Chondrocyte (in vitro differentiated cells): ENCODE results near the gene CLDN14. TPM values are rescaled to one million over a fixed set of nuclear protein-coding genes. Genes with fewer than 3 reads are reported as not detected.

Experiments
- DNase-seq: peaks from one replicate; pipeline ENCODE4 v3.0.0; 2021; ENCODE audit warnings: mixed read lengths, low spot score
- H3K27ac Mint-ChIP-seq: one replicate; pipeline ENCODE4 v1.8.0; 2021; ENCODE audit warnings: mild to moderate bottlenecking, moderate library complexity, mixed read lengths; ENCODE audit not compliant: unreplicated experiment
- H3K27me3 Mint-ChIP-seq: 2 replicates; pipeline ENCODE4 v1.8.0; 2021; ENCODE audit warnings: low read depth, mixed read lengths
- H3K36me3 Mint-ChIP-seq: 2 replicates; pipeline ENCODE4 v1.8.0; 2021; ENCODE audit warnings: low read depth, mixed read lengths
- H3K4me1 Mint-ChIP-seq: 2 replicates; pipeline ENCODE4 v1.8.0; 2021; ENCODE audit warnings: low read depth, mild to moderate bottlenecking, mixed read lengths
- H3K4me3 Mint-ChIP-seq: one replicate; pipeline ENCODE4 v1.8.0; 2021; ENCODE audit warnings: mild to moderate bottlenecking, moderate library complexity, mixed read lengths; ENCODE audit not compliant: unreplicated experiment
- H3K9me3 Mint-ChIP-seq: 2 replicates; pipeline ENCODE4 v1.8.0; 2021; ENCODE audit warnings: low read depth, mixed read lengths
- CTCF ChIP-seq: fragments of 200-600 bp; sonication (generic); IDR thresholded peaks from 2 replicates; pipeline ENCODE4 v1.5.0; 2021; ENCODE audit warnings: antibody characterized with exemption, mild to moderate bottlenecking, moderate library complexity
- total RNA-seq: library from RNA; stranded (reverse); gene quantifications from 3 replicates; pipeline ENCODE4 v1.2.1, GENCODE V29; 2021

The CLDN14 gene
- total RNA-seq, 1 donor from 2014 or later = not detected

- no peaks in the 10 kb centered on the region for H3K27me3 Mint-ChIP-seq
- no peak overlapping the region for H3K27ac Mint-ChIP-seq
- H3K36me3 Mint-ChIP-seq = no peaks in the 10 kb centered on the region
- H3K9me3 Mint-ChIP-seq = no peaks in the 10 kb centered on the region
- no peak for DNase-seq
- no peak for TF ChIP-seq CTCF
- H3K4me1 Mint-ChIP-seq = peaks cover 31% of the 10 kb centered on the region
- no peak overlapping the region for H3K4me3 Mint-ChIP-seq
Observed at GRCh38 chr21:36482181-36482580, 2.3 kb upstream of the CLDN14 start.

GRCh38 chr21:36481639-36482038 is 1.7 kb upstream of the CLDN14 start:
- TF ChIP-seq CTCF = no peak
- H3K9me3 Mint-ChIP-seq = no peaks in the 10 kb centered on the region
- DNase-seq = no peak
- no peaks in the 10 kb centered on the region for H3K27me3 Mint-ChIP-seq
- H3K4me3 Mint-ChIP-seq = no peak overlapping the region
- H3K36me3 Mint-ChIP-seq = no peaks in the 10 kb centered on the region
- no peak overlapping the region for H3K27ac Mint-ChIP-seq
- H3K4me1 Mint-ChIP-seq = peaks cover 36% of the 10 kb centered on the region

- Mint-ChIP-seq H3K27me3 (no peaks in the 10 kb centered on the region), H3K9me3 (no peaks in the 10 kb centered on the region), H3K4me3 (no peak overlapping the region), H3K27ac (no peak overlapping the region), H3K36me3 (no peaks in the 10 kb centered on the region), H3K4me1 (peaks cover 37% of the 10 kb centered on the region)
- no peak for TF ChIP-seq CTCF
- no peak for DNase-seq
Observed at GRCh38 chr21:36480618-36481017, 696 bp upstream of the CLDN14 start.

- Mint-ChIP-seq H3K4me3 (peak overlapping the region; percentile 17), H3K27ac (peak overlapping the region; percentile 88), H3K27me3 (no peaks in the 10 kb centered on the region), H3K4me1 (peaks cover 37% of the 10 kb centered on the region), H3K36me3 (no peaks in the 10 kb centered on the region), H3K9me3 (no peaks in the 10 kb centered on the region)
- peak; percentile 61 for TF ChIP-seq CTCF
- DNase-seq = no peak
Observed at GRCh38 chr21:36478941-36479340, 981 bp downstream of the CLDN14 start.

- DNase-seq = no peak
- Mint-ChIP-seq H3K4me1 (peaks cover 37% of the 10 kb centered on the region), H3K9me3 (no peaks in the 10 kb centered on the region), H3K27me3 (no peaks in the 10 kb centered on the region), H3K27ac (peak overlapping the region; percentile 88), H3K36me3 (no peaks in the 10 kb centered on the region), H3K4me3 (peak overlapping the region; percentile 17)
- TF ChIP-seq CTCF = no peak
Observed at GRCh38 chr21:36478207-36478701, 1.7 kb downstream of the CLDN14 start.
